GM19193 (cell line): ENCODE results near the gene TANGO6.

Experiments used
- POLR2A ChIP-seq: IDR thresholded peaks from 4 replicates; pipeline ENCODE4 v1.6.1; 2011; ENCODE audit not compliant: insufficient read depth, insufficient read length; ENCODE audit errors: extremely low read depth

Gene TANGO6

GRCh38 chr16:68999114-68999513, 155.8 kb downstream of the TANGO6 start:
- no peak for TF ChIP-seq POLR2A

GRCh38 chr16:69003500-69003899, 160.2 kb downstream of the TANGO6 start:
- no peak for TF ChIP-seq POLR2A

- no peak for TF ChIP-seq POLR2A
These were observed 162.5 kb downstream of the TANGO6 start for GRCh38 chr16:69005641-69006355.

- no peak for TF ChIP-seq POLR2A
These were observed 169.6 kb downstream of the TANGO6 start for GRCh38 chr16:69012906-69013305.

DNA sequence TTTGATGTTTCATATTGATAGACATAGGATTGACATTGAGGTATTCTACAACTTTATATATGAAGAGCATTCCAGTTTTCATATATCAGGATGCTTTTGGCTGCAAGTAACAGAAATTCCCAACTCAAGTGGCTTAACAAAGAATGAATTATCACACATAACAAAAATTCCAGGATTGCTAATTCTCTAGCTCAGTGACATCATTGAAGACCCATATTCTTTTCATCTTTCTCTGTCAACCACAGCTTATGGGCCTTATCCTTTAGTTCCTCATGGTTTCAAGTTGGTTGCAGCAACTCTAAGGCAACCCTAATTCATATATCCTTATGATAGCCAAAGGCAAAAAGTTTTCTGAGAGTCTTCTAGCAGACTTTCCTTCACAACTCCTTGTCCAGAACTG, 170.7 kb downstream of the TANGO6 start:
- no peak for TF ChIP-seq POLR2A

- no peak for TF ChIP-seq POLR2A
These were observed 171.5 kb downstream of the TANGO6 start for GRCh38 chr16:69014811-69015210.

DNA sequence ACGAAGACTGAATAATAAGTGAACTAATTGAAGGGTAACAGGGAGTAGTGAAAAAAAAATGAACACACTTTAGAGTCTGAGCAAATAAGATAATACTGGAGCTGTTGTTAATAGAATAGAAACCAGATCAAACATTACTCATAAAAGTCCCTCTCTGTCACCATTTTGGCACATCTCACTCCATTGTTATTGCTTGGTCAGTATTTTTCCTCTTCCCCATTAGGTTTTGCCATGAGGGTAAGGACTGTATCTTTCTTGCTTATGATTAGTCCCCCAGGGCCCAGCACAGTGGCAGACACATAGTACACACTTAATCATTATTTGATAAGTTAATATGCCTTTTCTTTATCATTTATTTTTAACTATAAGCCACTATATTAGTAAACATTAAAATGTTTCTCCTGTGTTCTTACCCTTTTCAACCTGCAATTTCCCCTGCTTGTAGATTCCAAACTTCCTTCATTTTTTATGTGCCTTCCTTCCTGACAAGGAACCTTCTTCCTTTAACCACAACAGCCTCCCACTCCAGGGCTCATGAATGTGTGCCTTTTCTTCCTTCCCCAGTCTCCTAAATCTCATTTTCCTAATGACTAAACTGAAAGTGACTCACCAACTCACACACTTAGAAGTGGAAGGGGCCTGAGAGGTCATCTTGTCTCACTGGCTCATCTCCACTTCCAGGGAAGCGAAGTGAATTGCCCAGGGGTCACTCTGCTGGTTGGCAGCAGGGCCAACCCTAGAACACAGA, 173.9 kb downstream of the TANGO6 start:
- TF ChIP-seq POLR2A = no peak

- no peak for TF ChIP-seq POLR2A
These were observed 176.5 kb downstream of the TANGO6 start for GRCh38 chr16:69019811-69020210.

DNA sequence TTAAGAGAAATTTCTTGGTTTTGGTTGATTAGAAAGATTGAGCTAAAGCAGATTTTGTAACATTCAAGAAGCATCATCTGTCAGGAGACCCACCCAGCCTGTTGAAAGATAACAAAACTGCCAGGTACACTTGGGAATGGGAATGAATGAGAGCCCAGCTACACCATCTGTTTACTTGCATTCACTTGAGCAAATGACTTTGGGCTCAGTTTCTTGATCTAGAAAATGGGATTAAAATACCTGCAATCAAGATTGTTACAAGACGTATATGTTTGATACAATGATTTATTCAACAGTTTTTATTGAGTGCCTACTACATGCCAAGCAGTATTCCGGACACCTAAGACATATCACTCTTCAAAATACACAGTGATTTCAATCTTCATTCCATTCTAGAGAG, 185.8 kb downstream of the TANGO6 start:
- no peak for TF ChIP-seq POLR2A

GRCh38 chr16:69031877-69032301, 188.6 kb downstream of the TANGO6 start:
- TF ChIP-seq POLR2A = no peak

- no peak for TF ChIP-seq POLR2A
These were observed 190.0 kb downstream of the TANGO6 start for GRCh38 chr16:69033151-69033949.

DNA sequence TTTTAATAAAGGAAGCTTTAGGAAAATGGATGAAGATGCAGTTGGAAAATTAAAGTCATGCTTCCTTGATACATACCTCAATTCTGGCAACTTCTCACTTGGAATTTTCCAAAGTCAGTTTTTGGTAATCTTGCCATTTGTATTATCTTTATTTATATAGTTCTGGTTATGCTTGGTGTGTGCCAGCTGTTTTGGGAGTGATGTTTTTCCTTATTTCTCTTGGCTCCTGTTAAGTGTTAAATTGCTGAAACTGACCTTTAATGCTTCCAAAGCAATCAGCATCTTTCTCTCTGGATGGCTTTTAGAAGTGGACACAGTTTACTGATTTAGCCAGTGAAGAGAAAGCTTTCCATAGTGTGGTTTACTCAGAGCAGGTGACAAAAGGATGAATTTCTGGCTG, 192.0 kb downstream of the TANGO6 start:
- no peak for TF ChIP-seq POLR2A

GRCh38 chr16:69036399-69037091, 193.2 kb downstream of the TANGO6 start:
- no peak for TF ChIP-seq POLR2A

DNA sequence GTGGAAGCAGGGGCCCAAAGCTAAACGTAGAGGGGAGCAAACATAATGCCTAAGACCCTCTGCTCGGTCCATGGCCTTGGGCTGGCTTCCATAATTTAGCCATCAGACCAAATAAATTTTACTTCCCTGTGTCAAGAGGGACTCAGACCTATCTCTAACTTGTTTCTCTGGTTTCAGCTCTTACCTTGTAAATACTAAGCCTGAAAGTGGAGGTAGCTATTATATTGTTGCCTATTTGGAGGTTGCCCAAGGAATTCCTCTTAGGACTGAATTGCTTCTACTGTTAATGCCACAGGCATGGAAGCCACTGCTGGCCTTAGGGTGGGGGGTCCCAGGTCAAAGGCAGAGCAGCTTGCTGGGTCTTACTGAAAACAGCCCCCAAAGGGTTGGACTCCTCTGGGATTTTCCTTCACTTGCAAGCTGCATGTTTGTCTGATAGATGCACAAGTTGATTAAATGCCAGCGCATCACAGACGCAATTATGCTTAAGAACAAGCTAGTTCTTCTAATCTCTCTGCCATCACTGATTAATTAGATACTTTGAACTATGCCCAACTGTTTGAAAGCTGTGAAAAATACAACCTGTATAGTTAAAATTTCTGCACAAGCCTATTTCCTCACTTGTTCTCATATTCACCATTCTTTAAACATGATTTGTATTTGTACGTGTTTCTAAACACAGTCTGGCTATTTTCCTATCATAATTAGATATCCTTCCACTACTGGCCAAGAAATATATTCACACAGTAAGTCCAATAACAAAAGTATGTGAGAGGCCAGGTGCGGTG, 194.2 kb downstream of the TANGO6 start:
- no peak for TF ChIP-seq POLR2A
